Mucosa of descending colon (tissue), 3 donors: ENCODE data around the gene MATN1. TPM values are rescaled to one million over a fixed set of nuclear protein-coding genes. Genes with fewer than 3 reads are reported as not detected.
A peak's percentile ranks its signal among the peaks of the same experiment; 100 is the strongest.

Source experiments
- ATAC-seq: fragments of 200-7000 bp; cut with Tn5 transposase; one replicate; pipeline ENCODE4 v1.9.1; 2020; ENCODE audit warnings: mild to moderate bottlenecking, moderate library complexity
- DNase-seq, 3 donors: peaks; one replicate each; pipeline ENCODE4 v3.0.0-alpha.2; 2020
- H3K36me3 ChIP-seq: fragments of 200-600 bp; one replicate; pipeline ENCODE4 v1.8.0; 2021; ENCODE audit warnings: low read depth, mild to moderate bottlenecking
- H3K4me1 ChIP-seq: fragments of 200-600 bp; one replicate; pipeline ENCODE4 v1.8.0; 2021; ENCODE audit warnings: low read depth, mild to moderate bottlenecking
- H3K4me3 ChIP-seq: fragments of 200-600 bp; one replicate; pipeline ENCODE4 v1.8.0; 2021; ENCODE audit warnings: mild to moderate bottlenecking
- H3K9me3 ChIP-seq: fragments of 200-600 bp; one replicate; pipeline ENCODE4 v1.8.0; 2021; ENCODE audit warnings: mild to moderate bottlenecking
- CTCF ChIP-seq: fragments of 200-600 bp; IDR thresholded peaks from one replicate; pipeline ENCODE4 v1.8.0; 2022; ENCODE audit warnings: antibody characterized with exemption, mild to moderate bottlenecking
- intact Hi-C, 2 donors: fragments of 100-400 bp; cut with DNase I in 1 of 2; cut with micrococcal nuclease in 1 of 2; formaldehyde crosslinking; loops; one replicate each; pipeline versions ENCODE4 v1.11.0 to v1.11.1; 2022; cut with DNase I, micrococcal nuclease
- total RNA-seq, 3 donors: library from RNA; stranded (reverse); fragmentation: NEBNext Ultra II Directional in 2 of 3; extraction: Animal tissue kit (Norgen Biotek cat#: 25700) in 2 of 3; gene quantifications; one replicate each; pipeline versions ENCODE4 v1.2.1 to v1.2.4, GENCODE V29; 2021 to 2023
- donor health status: DM: no; HTN: no; CAD: no; lungs with moderate emphysema.
- donor health status: DM: no; HTN: no; CAD: no.
- donor health status: DM: no; HTN: yes; CAD: no.

MATN1 gene
- total RNA-seq, 3 donors from 2014 or later = 0.22 TPM; not detected in 2

GRCh38 chr1:30718636-30719405, 4.6 kb downstream of the MATN1 start:
- H3K9me3 ChIP-seq = peaks cover 4% of the 10 kb centered on the region
- DNase-seq = peak; percentile 78 to 91 (median 90)
- H3K4me1 ChIP-seq = peaks cover 13% of the 10 kb centered on the region
- peak; percentile 85 for ATAC-seq
- intact Hi-C loops = loop anchor here (1.0 to 10.0 kb wide), 2 partner anchors 60 to 1484 kb away; partner anchors contain the start of genes MECR (in 1 of the 2) and PTPRU (in 1 of the 2)
- H3K36me3 ChIP-seq = no peaks in the 10 kb centered on the region
- peak; percentile 90 for TF ChIP-seq CTCF
- H3K4me3 ChIP-seq = peak overlapping the region; percentile 19

- DNase-seq = peak; percentile 100
- no peak overlapping the region for H3K4me3 ChIP-seq
- peaks cover 4% of the 10 kb centered on the region for H3K9me3 ChIP-seq
- H3K36me3 ChIP-seq = no peaks in the 10 kb centered on the region
- intact Hi-C loops = loop anchor here in 1 of 2 donors (10.0 kb wide), 1 partner anchor 1483 kb away; the partner anchor contains the start of genes MECR and PTPRU
- peaks cover 13% of the 10 kb centered on the region for H3K4me1 ChIP-seq
- TF ChIP-seq CTCF = no peak
- ATAC-seq = peak; percentile 85
These were observed 5.2 kb downstream of the MATN1 start for GRCh38 chr1:30718091-30718635.

- no peak for TF ChIP-seq CTCF
- no peak overlapping the region for H3K4me3 ChIP-seq
- peaks cover 4% of the 10 kb centered on the region for H3K9me3 ChIP-seq
- peak in 1 of 3 donors; percentile 46 for DNase-seq
- intact Hi-C loops = loop anchor here in 1 of 2 donors (10.0 kb wide), 1 partner anchor 1482 kb away; the partner anchor contains the start of genes MECR and PTPRU
- no peaks in the 10 kb centered on the region for H3K36me3 ChIP-seq
- H3K4me1 ChIP-seq = peaks cover 13% of the 10 kb centered on the region
- ATAC-seq = no peak
These were observed 6.7 kb downstream of the MATN1 start for GRCh38 chr1:30716646-30717045.

GRCh38 chr1:30715886-30716285, 7.5 kb downstream of the MATN1 start:
- no peak for ATAC-seq
- H3K36me3 ChIP-seq = no peaks in the 10 kb centered on the region
- H3K4me1 ChIP-seq = peaks cover 13% of the 10 kb centered on the region
- intact Hi-C loops = loop anchor here in 1 of 2 donors (10.0 kb wide), 1 partner anchor 1481 kb away; the partner anchor contains the start of genes MECR and PTPRU
- peak in 1 of 3 donors; percentile 29 for DNase-seq
- no peak for TF ChIP-seq CTCF
- H3K4me3 ChIP-seq = no peak overlapping the region
- H3K9me3 ChIP-seq = peaks cover 4% of the 10 kb centered on the region

- H3K9me3 ChIP-seq = peaks cover 4% of the 10 kb centered on the region
- H3K4me1 ChIP-seq = peaks cover 13% of the 10 kb centered on the region
- DNase-seq (peak in 1 of 3 donors; percentile 31), ATAC-seq (no peak)
- TF ChIP-seq CTCF = no peak
- intact Hi-C loops = loop anchor here in 1 of 2 donors (10.0 kb wide), 1 partner anchor 1480 kb away; the partner anchor contains the start of genes MECR and PTPRU
- H3K36me3 ChIP-seq = no peaks in the 10 kb centered on the region
- no peak overlapping the region for H3K4me3 ChIP-seq
These were observed 8.2 kb downstream of the MATN1 start for GRCh38 chr1:30715216-30715615.
